Liver (tissue), 9 donors: Measurements from ENCODE around the gene NR2C2AP. TPM values are rescaled to one million over a fixed set of nuclear protein-coding genes. Genes with fewer than 3 reads are reported as not detected.

ENCODE experiments used
- DNase-seq: peaks from one replicate; pipeline ENCODE4 v3.0.0-alpha.2; 2017; ENCODE audit warnings: low spot score
- H3K27ac ChIP-seq, 2 donors: one replicate each; pipeline ENCODE4 v1.7.0; 2013; ENCODE audit warnings: inconsistent platforms in 2 of 2, low read length in 2 of 2, control low read depth in 1 of 2, low read depth in 1 of 2, mild to moderate bottlenecking in 1 of 2
- H3K27me3 ChIP-seq, 4 donors: one replicate each; pipeline versions ENCODE4 v1.6.1 to v1.7.0; 2013; ENCODE audit warnings: low read length in 3 of 4, inconsistent platforms in 1 of 4, mild to moderate bottlenecking in 1 of 4, moderate library complexity in 1 of 4; ENCODE audit not compliant: control insufficient read depth in 4 of 4, insufficient read depth in 4 of 4
- H3K36me3 ChIP-seq, 4 donors: one replicate each; pipeline versions ENCODE4 v1.6.1 to v1.7.0; 2013; ENCODE audit warnings: low read length in 3 of 4, mild to moderate bottlenecking in 3 of 4, low read depth in 1 of 4, moderate library complexity in 1 of 4; ENCODE audit not compliant: control insufficient read depth in 4 of 4, insufficient read depth in 3 of 4
- H3K4me1 ChIP-seq, 4 donors: one replicate each; pipeline versions ENCODE4 v1.6.1 to v1.7.0; 2013; ENCODE audit warnings: low read length in 3 of 4, mild to moderate bottlenecking in 3 of 4, moderate library complexity in 1 of 4; ENCODE audit not compliant: control insufficient read depth in 4 of 4, insufficient read depth in 4 of 4
- H3K4me3 ChIP-seq, 3 donors: one replicate each; pipeline versions ENCODE4 v1.6.1 to v1.7.0; 2013; ENCODE audit warnings: low read length in 3 of 3, control low read depth in 1 of 3, low read depth in 1 of 3, mild to moderate bottlenecking in 1 of 3
- H3K9ac ChIP-seq, 2 donors: one replicate each; pipeline ENCODE4 v1.7.0; 2013; ENCODE audit warnings: low read length in 2 of 2, mild to moderate bottlenecking in 2 of 2, moderate library complexity in 2 of 2, control low read depth in 1 of 2, low read depth in 1 of 2
- H3K9me3 ChIP-seq, 4 donors: one replicate each; pipeline versions ENCODE4 v1.6.1 to v1.7.0; 2013; ENCODE audit warnings: low read length in 3 of 4; ENCODE audit not compliant: control insufficient read depth in 4 of 4
- ATF3 ChIP-seq: IDR thresholded peaks from 2 replicates; pipeline ENCODE4 v1.6.1; 2016; ENCODE audit warnings: antibody characterized with exemption
- CTCF ChIP-seq: fragments of 150-350 bp; IDR thresholded peaks from 2 replicates; pipeline ENCODE4 v1.5.1; 2017; ENCODE audit warnings: improper control_type of control experiment, low read depth, low read length; ENCODE audit not compliant: missing input control
- EGR1 ChIP-seq, 2 donors: IDR thresholded peaks; 2 replicates each; pipeline ENCODE4 v1.6.1; 2016 to 2018; ENCODE audit warnings: antibody characterized with exemption in 2 of 2, low read depth in 2 of 2
- FOXA1 ChIP-seq: IDR thresholded peaks from 2 replicates; pipeline ENCODE4 v1.6.1; 2016; ENCODE audit warnings: antibody characterized with exemption
- FOXA2 ChIP-seq: IDR thresholded peaks from 2 replicates; pipeline ENCODE4 v1.6.1; 2016; ENCODE audit warnings: antibody characterized with exemption
- GABPA ChIP-seq, 2 donors: IDR thresholded peaks in 1 of 2; conservative IDR thresholded peaks in 1 of 2; 2 replicates each; pipeline ENCODE4 v1.6.1; 2016; ENCODE audit warnings: antibody characterized with exemption in 2 of 2, mild to moderate bottlenecking in 1 of 2, moderate library complexity in 1 of 2
- HNF4A ChIP-seq, 2 donors: conservative IDR thresholded peaks; 2 replicates each; pipeline ENCODE4 v1.6.1; 2016; ENCODE audit warnings: antibody characterized with exemption in 2 of 2, mild to moderate bottlenecking in 2 of 2
- HNF4G ChIP-seq: IDR thresholded peaks from 2 replicates; pipeline ENCODE4 v1.6.1; 2016; ENCODE audit warnings: antibody characterized with exemption
- JUND ChIP-seq, 2 donors: IDR thresholded peaks; 2 replicates each; pipeline ENCODE4 v1.6.1; 2016; ENCODE audit warnings: antibody characterized with exemption in 2 of 2
- MAX ChIP-seq: IDR thresholded peaks from 2 replicates; pipeline ENCODE4 v1.6.1; 2016; ENCODE audit warnings: antibody characterized with exemption
- RAD21 ChIP-seq, 2 donors: IDR thresholded peaks; 2 replicates each; pipeline ENCODE4 v1.6.1; 2016; ENCODE audit warnings: antibody characterized with exemption in 2 of 2, mild to moderate bottlenecking in 2 of 2
- RXRA ChIP-seq, 2 donors: IDR thresholded peaks; 2 replicates each; pipeline ENCODE4 v1.6.1; 2017 to 2018; ENCODE audit warnings: antibody characterized with exemption in 2 of 2, mild to moderate bottlenecking in 1 of 2
- SP1 ChIP-seq: IDR thresholded peaks from 2 replicates; pipeline ENCODE4 v1.6.1; 2018; ENCODE audit warnings: antibody characterized with exemption, mild to moderate bottlenecking
- TAF1 ChIP-seq: conservative IDR thresholded peaks from 2 replicates; pipeline ENCODE4 v1.6.1; 2016; ENCODE audit warnings: antibody characterized with exemption, mild to moderate bottlenecking
- YY1 ChIP-seq: IDR thresholded peaks from 2 replicates; pipeline ENCODE4 v1.6.1; 2016; ENCODE audit warnings: antibody characterized with exemption, mild to moderate bottlenecking
- ZBTB33 ChIP-seq: IDR thresholded peaks from 2 replicates; pipeline ENCODE4 v1.6.1; 2016; ENCODE audit warnings: antibody characterized with exemption
- WGBS: extraction: QIAGEN DNeasy Blood & Tissue Kit; methylation state at CpG from one replicate; pipeline ENCODE4 v1.1.7; 2013; 5-methylcytosine and 5-hydroxymethylcytosine counted together
- polyA plus RNA-seq, 2 donors: library from polyadenylated mRNA; stranded (reverse) in 1 of 2; unstranded in 1 of 2; fragments of 200-250 nt in 1 of 2; fragments of >200 nt in 1 of 2; fragmentation: Nextera tagmentation in 1 of 2; extraction: Ambion mirVana in 1 of 2; gene quantifications; one replicate each; pipeline versions ENCODE4 v1.2.1 to v1.2.3, GENCODE V29; 2013 to 2015
- total RNA-seq, 2 donors: library from RNA; depleted of rRNA; stranded (reverse); fragments of >200 nt; gene quantifications; one replicate each; pipeline ENCODE4 v1.2.3, GENCODE V29; 2014
- donor health status: healthy.
- donor health status: healthy.
- donor health status: healthy.
- donor health status: healthy.
- donor health status: healthy.

The NR2C2AP gene
- total and polyA plus RNA-seq, 4 donors, result 3.4 to 5.7 (median 4.1) TPM

- H3K4me3 ChIP-seq, result no peak overlapping the region
- 74% methylated on average over 10 of the region's 10 CpGs for WGBS
- peaks cover 5 to 20% (median 15%) of the 10 kb centered on the region in 4 donors for H3K4me1 ChIP-seq
- H3K9ac ChIP-seq, result no peak overlapping the region
- H3K36me3 ChIP-seq, result no peaks in the 10 kb centered on the region
- no peak for DNase-seq
- no peak overlapping the region for H3K27ac ChIP-seq
- no peaks in the 10 kb centered on the region for H3K9me3 ChIP-seq
- TF ChIP-seq JUND (IDR thresholded peaks at IDR 0.05), result no peak
- TF ChIP-seq RXRA (IDR thresholded peaks at IDR 0.05), result no peak
- no peak for TF ChIP-seq CTCF
- TF ChIP-seq MAX, result no peak
- no peak for TF ChIP-seq ATF3
- no peak for TF ChIP-seq FOXA1
- no peak for TF ChIP-seq HNF4A (conservative IDR thresholded peaks at IDR 0.05)
- TF ChIP-seq HNF4G, result no peak
- TF ChIP-seq YY1, result no peak
- no peak for TF ChIP-seq SP1
- TF ChIP-seq FOXA2, result no peak
- TF ChIP-seq TAF1, result no peak
- no peak for TF ChIP-seq GABPA (IDR thresholded peaks at IDR 0.05 in 1 of 2, conservative IDR thresholded peaks at IDR 0.05 in 1 of 2)
- TF ChIP-seq EGR1 (IDR thresholded peaks at IDR 0.05; ENCODE audit: low read depth in 2 of 2), result no peak
- TF ChIP-seq RAD21 (IDR thresholded peaks at IDR 0.05), result no peak
- TF ChIP-seq ZBTB33, result no peak
- H3K27me3 ChIP-seq, result peaks cover 0 to 5% (median 0%) of the 10 kb centered on the region in 4 donors
Observed at GRCh38 chr19:19226663-19227062, 23.4 kb upstream of the NR2C2AP start.

GRCh38 chr19:19226204-19226603 lies 23.0 kb upstream of the NR2C2AP start:
- Histone ChIP-seq H3K4me3 (no peak overlapping the region), H3K9ac (no peak overlapping the region), H3K27ac (no peak overlapping the region), H3K9me3 (no peaks in the 10 kb centered on the region), H3K4me1 (peaks cover 5 to 20% (median 15%) of the 10 kb centered on the region in 4 donors), H3K36me3 (no peaks in the 10 kb centered on the region), H3K27me3 (peaks cover 0 to 5% (median 0%) of the 10 kb centered on the region in 4 donors)
- WGBS, result 81% methylated on average over 5 of the region's 5 CpGs
- TF ChIP-seq CTCF (no peak), ATF3 (no peak), RXRA (IDR thresholded peaks at IDR 0.05) (no peak)
- DNase-seq, result no peak
